Measurements from ENCODE around the gene TSPAN3.

- TF ChIP-seq ZNF274 (IDR thresholded peaks at IDR 0.05; ENCODE audit: low read depth, low read length) (no peak), SUZ12 (IDR thresholded peaks at IDR 0.05; ENCODE audit: extremely low read depth, insufficient read depth, insufficient read length) (no peak), YY1 (IDR thresholded peaks at IDR 0.05; ENCODE audit: insufficient read depth, insufficient read length) (no peak)
These were observed 76.4 kb downstream of the TSPAN3 start for GRCh38 chr15:76994496-76994895.

Measured in NT2/D1 (cell line).